Endothelial cell of umbilical vein (primary cell): ENCODE results near the gene ZNF460.

Source experiments
- FOS ChIP-seq: IDR thresholded peaks from 2 replicates; pipeline ENCODE4 v1.6.1; 2011; ENCODE audit warnings: mild to moderate bottlenecking, low read length, moderate library complexity, borderline replicate concordance; ENCODE audit not compliant: insufficient read depth
- GATA2 ChIP-seq: IDR thresholded peaks from 2 replicates; pipeline ENCODE4 v1.7.0; 2011; ENCODE audit warnings: low read depth, mild to moderate bottlenecking, moderate library complexity, mixed read lengths, low read length; ENCODE audit not compliant: insufficient read length, insufficient read depth
- POLR2A ChIP-seq: IDR thresholded peaks from 2 replicates; pipeline ENCODE4 v1.6.1; 2012; ENCODE audit warnings: low read depth, mild to moderate bottlenecking, control low read depth, low read length
- POLR2AphosphoS5 ChIP-seq: IDR thresholded peaks from 2 replicates; pipeline ENCODE4 v1.6.1; 2012; ENCODE audit warnings: low read depth, mild to moderate bottlenecking, control low read depth, low read length, moderate library complexity; ENCODE audit not compliant: insufficient read depth
- TF ChIP-seq, protein P1 (sequence below), 2 donors: IDR thresholded peaks; 1 replicate in 1 of 2; 2 replicates in 1 of 2; pipeline ENCODE4 v1.5.1; 2011; ENCODE audit warnings: low read length in 2 of 2, mild to moderate bottlenecking in 2 of 2, moderate library complexity in 2 of 2, control low read depth in 1 of 2, inconsistent platforms in 1 of 2, low read depth in 1 of 2; ENCODE audit not compliant: insufficient read depth in 1 of 2; ENCODE audit errors: extremely low read depth in 1 of 2

DNA sequence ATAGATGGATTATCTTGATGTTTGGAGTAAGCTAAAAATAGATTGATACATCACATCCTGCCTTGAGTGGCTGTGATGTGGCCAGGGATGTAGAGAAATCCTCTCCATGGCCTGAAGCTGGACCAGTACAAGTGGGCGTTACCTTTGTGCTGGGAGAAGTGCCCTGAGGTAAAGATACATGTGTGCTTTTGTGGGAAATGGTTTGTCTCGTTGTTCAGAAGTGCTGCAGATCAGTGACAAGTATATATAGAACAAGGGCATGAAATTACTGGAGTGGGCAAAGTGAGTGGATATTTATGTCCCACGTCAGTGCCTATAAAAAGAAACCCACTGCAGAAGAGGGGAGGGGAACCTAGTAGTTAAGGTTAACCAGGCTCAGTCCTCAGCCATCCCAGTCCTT lies 58.6 kb downstream of the ZNF460 start:
- no peak for TF ChIP-seq POLR2A
- TF ChIP-seq, protein P1, sequence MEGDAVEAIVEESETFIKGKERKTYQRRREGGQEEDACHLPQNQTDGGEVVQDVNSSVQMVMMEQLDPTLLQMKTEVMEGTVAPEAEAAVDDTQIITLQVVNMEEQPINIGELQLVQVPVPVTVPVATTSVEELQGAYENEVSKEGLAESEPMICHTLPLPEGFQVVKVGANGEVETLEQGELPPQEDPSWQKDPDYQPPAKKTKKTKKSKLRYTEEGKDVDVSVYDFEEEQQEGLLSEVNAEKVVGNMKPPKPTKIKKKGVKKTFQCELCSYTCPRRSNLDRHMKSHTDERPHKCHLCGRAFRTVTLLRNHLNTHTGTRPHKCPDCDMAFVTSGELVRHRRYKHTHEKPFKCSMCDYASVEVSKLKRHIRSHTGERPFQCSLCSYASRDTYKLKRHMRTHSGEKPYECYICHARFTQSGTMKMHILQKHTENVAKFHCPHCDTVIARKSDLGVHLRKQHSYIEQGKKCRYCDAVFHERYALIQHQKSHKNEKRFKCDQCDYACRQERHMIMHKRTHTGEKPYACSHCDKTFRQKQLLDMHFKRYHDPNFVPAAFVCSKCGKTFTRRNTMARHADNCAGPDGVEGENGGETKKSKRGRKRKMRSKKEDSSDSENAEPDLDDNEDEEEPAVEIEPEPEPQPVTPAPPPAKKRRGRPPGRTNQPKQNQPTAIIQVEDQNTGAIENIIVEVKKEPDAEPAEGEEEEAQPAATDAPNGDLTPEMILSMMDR (IDR thresholded peaks at IDR 0.05; ENCODE audit: extremely low read depth in 1 of 2, insufficient read depth in 1 of 2, low read depth in 1 of 2, low read length in 2 of 2), result no peak
- no peak for TF ChIP-seq POLR2AphosphoS5
- TF ChIP-seq FOS, result no peak
- no peak for TF ChIP-seq GATA2
